ENCODE data around the gene NAV1. TPM values are rescaled to one million over a fixed set of nuclear protein-coding genes. Genes with fewer than 3 reads are reported as not detected.
"Not testable (repeated sequence)": the region's sequence is repeated elsewhere in the genome, so short reads cannot be mapped to it uniquely, and the experiment has no call there.

The NAV1 gene
- total RNA-seq, 4 donors from 2014 or later, result 13.0 to 40.6 (median 16.9) TPM

- intact Hi-C loops (cut with DNase I; ENCODE audit: low total_unique reads), result no loop called here
- WGBS, 2 donors (ENCODE audit: low coverage in 1 of 2), result 90 to 94% methylated on average over 3 of the region's 3 CpGs
- Histone ChIP-seq H3K9me3 (no peaks in the 10 kb centered on the region), H3K4me1 (peaks cover 0 to 14% (median 5%) of the 10 kb centered on the region in 4 donors), H3K27ac (no peak overlapping the region), H3K4me3 (no peak overlapping the region), H3K27me3 (peaks cover 4% of the 10 kb centered on the region), H3K36me3 (no peaks in the 10 kb centered on the region)
- in situ Hi-C loops (cut with MboI; ENCODE audit: low pct_ligation_motif_present in 1 of 4, low pct_unique_long_range_greater_than_20kb in 1 of 4, low sequenced_read_pairs in 3 of 4), result no loop called here
- no peak for DNase-seq
- no peak for TF ChIP-seq POLR2AphosphoS5 (IDR thresholded peaks at IDR 0.05)
Observed at GRCh38 chr1:201544710-201545109, 5.8 kb downstream of the NAV1 start.

- intact Hi-C loops (cut with DNase I; ENCODE audit: low total_unique reads), result no loop called here
- peaks cover 0 to 13% (median 1%) of the 10 kb centered on the region in 4 donors for H3K4me1 ChIP-seq
- no peaks in the 10 kb centered on the region for H3K36me3 ChIP-seq
- H3K4me3 ChIP-seq, result no peak overlapping the region
- TF ChIP-seq CTCF (IDR thresholded peaks at IDR 0.05) (no peak), POLR2AphosphoS5 (IDR thresholded peaks at IDR 0.05) (no peak), POLR2A (IDR thresholded peaks at IDR 0.05) (no peak), EP300 (IDR thresholded peaks at IDR 0.05; ENCODE audit: low read depth) (no peak)
- DNase-seq, result no peak
- 43 to 50% methylated on average over 1 to 9 of the region's 9 CpGs for WGBS, 2 donors (ENCODE audit: low coverage in 1 of 2)
- no peak overlapping the region for H3K27ac ChIP-seq
- in situ Hi-C loops (cut with MboI; ENCODE audit: low pct_ligation_motif_present in 1 of 4, low pct_unique_long_range_greater_than_20kb in 1 of 4, low sequenced_read_pairs in 3 of 4), result no loop called here
- H3K9me3 ChIP-seq, result no peaks in the 10 kb centered on the region
- H3K27me3 ChIP-seq, result no peaks in the 10 kb centered on the region
Observed at GRCh38 chr1:201545851-201546492, 7.0 kb downstream of the NAV1 start.

- H3K4me3 ChIP-seq; in situ Hi-C loops (cut with MboI; ENCODE audit: low pct_ligation_motif_present in 1 of 4, low pct_unique_long_range_greater_than_20kb in 1 of 4, low sequenced_read_pairs in 3 of 4); DNase-seq; H3K36me3 ChIP-seq; H3K27me3 ChIP-seq; intact Hi-C loops (cut with DNase I; ENCODE audit: low total_unique reads); H3K27ac ChIP-seq; H3K9me3 ChIP-seq: not testable (repeated sequence)
- peaks cover 0 to 17% (median 10%) of the 10 kb centered on the region in 4 donors for H3K4me1 ChIP-seq
- 97% methylated on average over 5 of the region's 5 CpGs; no CpG with 5 or more reads in 1 of the 2 donors for WGBS, 2 donors (ENCODE audit: low coverage in 1 of 2)
Observed at GRCh38 chr1:201549522-201549921, 10.6 kb downstream of the NAV1 start.

- Histone ChIP-seq H3K9me3 (no peaks in the 10 kb centered on the region), H3K36me3 (no peaks in the 10 kb centered on the region), H3K27ac (no peak overlapping the region), H3K27me3 (no peaks in the 10 kb centered on the region), H3K4me1 (peaks cover 0 to 21% (median 10%) of the 10 kb centered on the region in 4 donors), H3K4me3 (no peak overlapping the region)
- TF ChIP-seq CTCF (IDR thresholded peaks at IDR 0.05), result no peak
- TF ChIP-seq POLR2AphosphoS5 (IDR thresholded peaks at IDR 0.05), result no peak
- TF ChIP-seq EP300 (IDR thresholded peaks at IDR 0.05; ENCODE audit: low read depth), result no peak
- no peak for TF ChIP-seq POLR2A (IDR thresholded peaks at IDR 0.05)
- DNase-seq, result no peak
- in situ Hi-C loops (cut with MboI; ENCODE audit: low pct_ligation_motif_present in 1 of 4, low pct_unique_long_range_greater_than_20kb in 1 of 4, low sequenced_read_pairs in 3 of 4), result loop anchor here in 2 of 4 donors (10.0 to 25.0 kb wide), 2 partner anchors 234 to 236 kb away; no protein-coding TSS in a partner anchor
- intact Hi-C loops (cut with DNase I; ENCODE audit: low total_unique reads), result no loop called here
- WGBS, 2 donors (ENCODE audit: low coverage in 1 of 2), result 96% methylated on average over 3 of the region's 3 CpGs; no CpG with 5 or more reads in 1 of the 2 donors
Observed at GRCh38 chr1:201551096-201551495, 12.2 kb downstream of the NAV1 start.

GRCh38 chr1:201551877-201552731 is 13.2 kb downstream of the NAV1 start:
- H3K36me3 ChIP-seq, result no peaks in the 10 kb centered on the region
- no peak for TF ChIP-seq EP300 (IDR thresholded peaks at IDR 0.05; ENCODE audit: low read depth)
- TF ChIP-seq POLR2A (IDR thresholded peaks at IDR 0.05), result no peak
- no peak for TF ChIP-seq POLR2AphosphoS5 (IDR thresholded peaks at IDR 0.05)
- TF ChIP-seq CTCF (IDR thresholded peaks at IDR 0.05), result no peak
- 85% methylated on average over 12 of the region's 12 CpGs; no CpG with 5 or more reads in 1 of the 2 donors for WGBS, 2 donors (ENCODE audit: low coverage in 1 of 2)
- H3K9me3 ChIP-seq, result no peaks in the 10 kb centered on the region
- no peak for DNase-seq
- H3K27me3 ChIP-seq, result no peaks in the 10 kb centered on the region
- in situ Hi-C loops (cut with MboI; ENCODE audit: low pct_ligation_motif_present in 1 of 4, low pct_unique_long_range_greater_than_20kb in 1 of 4, low sequenced_read_pairs in 3 of 4) (loop anchor here in 2 of 4 donors (10.0 to 25.0 kb wide), 2 partner anchors 233 to 235 kb away; no protein-coding TSS in a partner anchor), intact Hi-C loops (cut with DNase I; ENCODE audit: low total_unique reads) (no loop called here)
- H3K4me1 ChIP-seq, result peaks cover 0 to 21% (median 10%) of the 10 kb centered on the region in 4 donors
- no peak overlapping the region for H3K4me3 ChIP-seq
- peak overlapping the region in 3 of 4 donors; percentile 38 to 67 (median 42) for H3K27ac ChIP-seq
